ENCODE data around the gene GDPD1.
"Not testable (repeated sequence)": the region's sequence is repeated elsewhere in the genome, so short reads cannot be mapped to it uniquely, and the experiment has no call there.

GDPD1 gene

DNA sequence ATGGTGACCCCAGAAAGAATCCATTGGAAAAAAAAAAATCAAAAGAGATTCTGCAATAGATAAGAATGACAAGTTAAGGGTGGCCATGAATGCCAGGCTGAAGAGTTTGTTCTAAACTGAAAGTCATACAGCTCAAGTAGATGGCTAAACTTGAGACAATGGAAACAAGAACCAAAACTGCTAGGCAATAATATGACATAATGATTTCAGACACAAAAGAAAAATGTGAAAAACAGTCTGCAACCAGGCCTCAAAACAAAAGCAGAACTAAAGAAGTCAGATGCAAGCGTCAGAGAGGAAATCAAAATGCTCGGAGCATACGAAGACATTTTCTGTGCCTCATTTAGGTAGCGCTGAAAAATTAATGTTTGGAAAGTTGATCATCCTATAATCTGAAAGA lies 56.7 kb downstream of the GDPD1 start:
- no peaks in the 10 kb centered on the region for H3K4me1 ChIP-seq (ENCODE audit: control insufficient read depth in 1 of 2, insufficient read depth in 1 of 2, low read depth in 1 of 2, low read length in 1 of 2)
- H3K4me3 ChIP-seq (ENCODE audit: low read depth in 1 of 2, low read length in 1 of 2) = no peak overlapping the region
- no peaks in the 10 kb centered on the region for H3K27me3 ChIP-seq
- no peak overlapping the region for H3K27ac ChIP-seq
- H3K9me3 ChIP-seq = no peaks in the 10 kb centered on the region
- TF ChIP-seq, protein P1, sequence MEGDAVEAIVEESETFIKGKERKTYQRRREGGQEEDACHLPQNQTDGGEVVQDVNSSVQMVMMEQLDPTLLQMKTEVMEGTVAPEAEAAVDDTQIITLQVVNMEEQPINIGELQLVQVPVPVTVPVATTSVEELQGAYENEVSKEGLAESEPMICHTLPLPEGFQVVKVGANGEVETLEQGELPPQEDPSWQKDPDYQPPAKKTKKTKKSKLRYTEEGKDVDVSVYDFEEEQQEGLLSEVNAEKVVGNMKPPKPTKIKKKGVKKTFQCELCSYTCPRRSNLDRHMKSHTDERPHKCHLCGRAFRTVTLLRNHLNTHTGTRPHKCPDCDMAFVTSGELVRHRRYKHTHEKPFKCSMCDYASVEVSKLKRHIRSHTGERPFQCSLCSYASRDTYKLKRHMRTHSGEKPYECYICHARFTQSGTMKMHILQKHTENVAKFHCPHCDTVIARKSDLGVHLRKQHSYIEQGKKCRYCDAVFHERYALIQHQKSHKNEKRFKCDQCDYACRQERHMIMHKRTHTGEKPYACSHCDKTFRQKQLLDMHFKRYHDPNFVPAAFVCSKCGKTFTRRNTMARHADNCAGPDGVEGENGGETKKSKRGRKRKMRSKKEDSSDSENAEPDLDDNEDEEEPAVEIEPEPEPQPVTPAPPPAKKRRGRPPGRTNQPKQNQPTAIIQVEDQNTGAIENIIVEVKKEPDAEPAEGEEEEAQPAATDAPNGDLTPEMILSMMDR (IDR thresholded peaks at IDR 0.05) = no peak
- H3K36me3 ChIP-seq = no peaks in the 10 kb centered on the region

DNA sequence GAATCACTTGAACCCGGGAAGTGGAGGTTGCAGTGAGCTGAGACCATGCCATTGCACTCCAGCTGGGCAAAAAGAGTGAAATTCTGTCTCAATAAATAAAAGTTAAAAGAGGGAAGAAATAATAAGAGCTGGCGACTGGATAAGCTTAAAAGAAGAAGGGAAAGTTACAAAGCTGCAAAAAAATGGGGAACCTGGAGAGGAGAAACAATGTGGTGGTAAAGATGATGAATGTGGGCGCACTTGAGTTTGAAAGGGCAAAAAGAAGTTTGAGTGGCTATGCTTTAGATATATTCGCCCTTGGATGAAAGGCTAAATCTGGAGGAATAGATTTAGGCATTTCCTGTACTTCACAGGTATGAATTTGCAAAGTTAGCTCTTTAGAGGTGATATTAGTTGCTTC lies 58.1 kb downstream of the GDPD1 start:
- no peaks in the 10 kb centered on the region for H3K4me1 ChIP-seq (ENCODE audit: control insufficient read depth in 1 of 2, insufficient read depth in 1 of 2, low read depth in 1 of 2, low read length in 1 of 2)
- H3K27ac ChIP-seq = no peak overlapping the region
- H3K27me3 ChIP-seq = no peaks in the 10 kb centered on the region
- H3K4me3 ChIP-seq (ENCODE audit: low read depth in 1 of 2, low read length in 1 of 2) = no peak overlapping the region
- TF ChIP-seq, protein P1 (IDR thresholded peaks at IDR 0.05) = no peak
- no peaks in the 10 kb centered on the region for H3K36me3 ChIP-seq
- H3K9me3 ChIP-seq = no peaks in the 10 kb centered on the region

DNA sequence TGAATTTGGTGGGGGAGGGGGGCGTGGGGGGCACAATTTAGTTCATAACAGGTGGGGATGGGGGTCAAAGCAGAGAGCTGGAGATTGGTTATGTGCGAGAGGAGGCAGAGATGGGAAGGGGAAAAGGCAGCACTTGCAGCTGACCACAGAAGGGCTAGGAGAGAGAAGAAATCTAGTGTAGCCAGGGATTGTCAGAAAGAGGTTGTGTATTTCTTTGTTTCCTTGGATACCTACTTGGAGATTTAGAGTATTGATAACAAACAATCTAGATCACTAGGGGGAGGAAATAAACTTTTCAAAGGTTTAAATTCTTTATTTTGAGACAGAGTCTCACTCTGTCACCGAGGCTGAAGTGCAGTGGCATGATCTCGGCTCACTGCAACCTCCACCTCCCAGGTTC lies 64.0 kb downstream of the GDPD1 start:
- Histone ChIP-seq H3K27ac (no peak overlapping the region), H3K9me3 (no peaks in the 10 kb centered on the region), H3K36me3 (no peaks in the 10 kb centered on the region), H3K4me3 (ENCODE audit: low read depth in 1 of 2, low read length in 1 of 2) (no peak overlapping the region), H3K4me1 (ENCODE audit: control insufficient read depth in 1 of 2, insufficient read depth in 1 of 2, low read depth in 1 of 2, low read length in 1 of 2) (no peaks in the 10 kb centered on the region), H3K27me3 (no peaks in the 10 kb centered on the region)
- TF ChIP-seq, protein P1 (IDR thresholded peaks at IDR 0.05) = no peak

DNA sequence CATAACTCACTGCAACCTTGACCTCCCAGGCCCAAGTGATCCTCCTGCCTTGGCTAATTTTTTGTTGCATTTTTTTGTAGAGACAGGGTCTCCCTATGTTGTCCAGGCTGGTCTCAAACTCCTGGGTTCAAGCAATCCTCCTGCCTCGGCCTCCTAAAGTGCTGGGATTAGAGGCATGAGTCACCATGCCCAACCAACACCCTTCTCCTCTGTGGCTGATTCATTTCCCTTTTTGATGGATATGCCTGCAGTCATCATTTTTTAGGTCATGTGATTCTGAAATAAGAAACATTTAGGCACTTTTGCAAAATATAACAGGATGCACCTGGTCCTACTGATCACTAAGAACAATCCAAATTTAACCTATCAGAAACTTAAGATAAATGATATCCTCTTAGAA lies 67.1 kb downstream of the GDPD1 start:
- Histone ChIP-seq H3K9me3 (no peaks in the 10 kb centered on the region), H3K4me3 (ENCODE audit: low read depth in 1 of 2, low read length in 1 of 2) (no peak overlapping the region), H3K27me3 (no peaks in the 10 kb centered on the region), H3K27ac (no peak overlapping the region), H3K36me3 (no peaks in the 10 kb centered on the region), H3K4me1 (ENCODE audit: control insufficient read depth in 1 of 2, insufficient read depth in 1 of 2, low read depth in 1 of 2, low read length in 1 of 2) (peaks cover 2 to 5% of the 10 kb centered on the region in 2 experiments)
- TF ChIP-seq, protein P1 (IDR thresholded peaks at IDR 0.05) = no peak

DNA sequence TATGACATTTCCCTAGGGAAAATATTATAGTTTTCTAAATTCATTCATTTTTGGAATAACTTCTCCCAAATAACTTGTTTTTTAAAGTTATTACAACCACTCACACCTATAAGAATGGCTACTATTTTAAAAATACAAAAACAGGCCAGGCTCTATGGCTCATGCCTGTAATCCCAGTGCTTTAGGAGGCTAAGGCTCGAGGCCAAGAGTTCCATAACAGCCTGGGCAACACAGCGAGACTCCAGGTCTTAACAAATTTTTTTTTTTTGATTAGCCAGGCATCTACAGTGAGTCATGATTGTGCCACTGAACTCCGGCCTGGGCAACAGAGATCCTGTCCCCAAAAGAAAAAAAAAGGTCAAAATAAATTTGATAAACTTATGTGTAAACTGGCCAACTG lies 67.6 kb downstream of the GDPD1 start:
- Histone ChIP-seq H3K27ac (no peak overlapping the region), H3K4me1 (ENCODE audit: control insufficient read depth in 1 of 2, insufficient read depth in 1 of 2, low read depth in 1 of 2, low read length in 1 of 2) (peaks cover 2 to 5% of the 10 kb centered on the region in 2 experiments), H3K27me3 (no peaks in the 10 kb centered on the region), H3K4me3 (ENCODE audit: low read depth in 1 of 2, low read length in 1 of 2) (no peak overlapping the region), H3K36me3 (no peaks in the 10 kb centered on the region), H3K9me3 (no peaks in the 10 kb centered on the region)
- TF ChIP-seq, protein P1 (IDR thresholded peaks at IDR 0.05) = no peak

DNA sequence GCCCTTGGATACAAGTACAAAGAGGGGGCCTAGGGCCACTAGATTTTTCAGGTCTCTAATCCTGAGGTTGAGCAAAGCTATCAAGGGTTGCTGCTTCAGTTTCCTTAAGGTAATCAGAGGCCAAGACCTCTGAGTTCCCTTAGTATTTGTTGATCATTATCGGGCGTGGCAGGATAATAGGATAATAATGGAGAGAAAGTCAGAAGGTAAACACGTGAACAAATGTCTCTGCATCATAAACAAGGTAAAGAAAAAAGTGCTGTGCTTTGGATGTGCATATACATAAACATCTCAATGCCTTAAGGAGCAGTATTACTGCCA lies 69.6 kb downstream of the GDPD1 start:
- TF ChIP-seq, protein P1 (IDR thresholded peaks at IDR 0.05) = no peak
- Histone ChIP-seq H3K4me3 (ENCODE audit: low read depth in 1 of 2, low read length in 1 of 2) (no peak overlapping the region), H3K4me1 (ENCODE audit: control insufficient read depth in 1 of 2, insufficient read depth in 1 of 2, low read depth in 1 of 2, low read length in 1 of 2) (peaks cover 2 to 5% of the 10 kb centered on the region in 2 experiments), H3K27ac (no peak overlapping the region), H3K27me3 (no peaks in the 10 kb centered on the region), H3K36me3 (no peaks in the 10 kb centered on the region), H3K9me3 (no peaks in the 10 kb centered on the region)

DNA sequence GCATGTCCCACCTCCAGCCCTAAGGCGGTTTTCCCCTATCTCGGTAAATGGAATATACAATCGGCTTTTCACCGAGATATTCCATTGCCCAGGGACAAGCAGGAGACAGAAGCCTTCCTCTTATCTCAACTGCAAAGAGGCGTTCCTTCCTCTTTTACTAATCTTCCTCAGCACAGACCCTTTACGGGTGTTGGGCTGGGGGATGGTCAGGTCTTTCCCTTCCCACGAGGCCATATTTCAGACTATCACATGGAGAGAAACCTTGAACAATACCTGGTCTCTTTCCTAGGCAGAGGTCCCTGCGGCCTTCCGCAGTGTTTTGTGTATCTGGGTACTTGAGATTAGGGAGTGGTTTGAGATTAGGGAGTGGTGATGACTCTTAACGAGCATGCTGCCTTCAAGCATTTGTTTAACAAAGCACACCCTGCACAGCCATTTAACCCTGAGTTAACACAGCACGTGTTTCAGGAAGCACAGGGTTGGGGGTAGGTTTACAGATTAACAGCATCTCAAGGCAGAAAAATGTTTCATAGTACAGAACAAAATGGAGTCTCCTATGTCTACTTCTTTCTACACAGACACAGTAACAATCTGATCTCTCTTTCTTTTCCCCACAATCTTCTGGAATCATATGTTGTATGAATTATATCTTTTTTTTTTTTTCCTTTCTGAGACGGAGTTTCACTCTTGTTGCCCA lies 70.1 kb downstream of the GDPD1 start:
- not testable (repeated sequence) for H3K27ac ChIP-seq; H3K4me1 ChIP-seq (ENCODE audit: control insufficient read depth in 1 of 2, insufficient read depth in 1 of 2, low read depth in 1 of 2, low read length in 1 of 2); H3K36me3 ChIP-seq; H3K9me3 ChIP-seq; H3K4me3 ChIP-seq (ENCODE audit: low read depth in 1 of 2, low read length in 1 of 2); H3K27me3 ChIP-seq

Measured in neutrophil (primary cell).